GM18870 (cell line): ENCODE measurements around the gene PTPRC.

Experiments
- ATAC-seq: cut with Tn5 transposase; IDR thresholded peaks from one replicate; pipeline ENCODE4 v1.9.1; 2021; ENCODE audit warnings: moderate library complexity; ENCODE audit not compliant: unreplicated experiment

Gene PTPRC

DNA sequence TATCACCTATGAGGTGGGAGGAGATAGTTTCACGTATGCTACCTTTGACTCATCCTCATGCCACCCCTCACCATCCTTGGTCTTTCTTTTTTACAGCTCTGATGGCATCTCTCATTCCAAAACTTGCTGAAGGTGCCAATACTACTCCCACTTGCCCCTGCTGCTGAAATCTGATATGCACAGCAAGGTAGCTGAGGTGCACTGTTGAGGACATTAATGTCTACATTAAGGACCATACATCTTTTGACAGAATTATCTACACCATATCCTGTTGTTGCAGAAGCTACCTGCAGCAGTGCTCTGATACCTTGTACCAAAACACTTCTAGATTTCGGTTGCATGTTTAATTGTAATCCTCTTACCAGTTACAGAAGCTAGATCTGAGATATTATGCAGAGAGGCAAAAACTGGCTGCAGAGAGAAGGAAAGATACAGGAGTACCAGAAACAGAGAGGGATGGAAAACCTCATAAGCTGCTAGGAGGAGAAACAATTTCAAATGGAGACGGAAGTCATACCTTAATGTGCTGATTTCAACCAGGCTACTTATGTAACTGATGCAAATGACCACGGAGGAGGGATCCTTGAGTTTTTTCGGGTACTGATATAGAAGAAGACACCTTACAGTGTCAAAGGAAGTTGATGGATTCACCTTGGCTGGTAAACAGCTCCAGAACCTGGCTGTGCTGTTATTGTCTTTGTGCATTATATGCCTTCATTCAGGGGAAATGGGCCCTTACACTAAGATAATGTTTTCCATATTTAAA is 19.3 kb upstream of the PTPRC start:
- ATAC-seq = no peak

DNA sequence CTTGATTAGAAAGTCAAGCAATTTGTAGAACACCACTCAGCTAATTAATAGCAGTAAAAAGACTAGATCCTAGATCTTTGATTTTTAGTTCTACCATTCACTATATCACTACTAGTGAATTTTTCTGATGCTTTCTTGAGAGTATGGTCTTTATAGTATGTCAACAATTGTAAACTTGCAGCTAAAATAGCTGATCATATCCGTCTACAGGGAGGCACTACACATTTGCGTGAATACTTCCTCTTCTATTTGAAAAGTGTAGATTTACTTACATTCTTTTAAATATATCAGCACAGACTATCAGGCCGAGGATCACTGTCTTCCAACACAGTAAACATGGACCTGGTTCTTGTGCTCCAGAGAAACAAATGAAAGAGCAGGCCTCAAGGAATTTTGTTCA is 18.6 kb upstream of the PTPRC start:
- no peak for ATAC-seq

DNA sequence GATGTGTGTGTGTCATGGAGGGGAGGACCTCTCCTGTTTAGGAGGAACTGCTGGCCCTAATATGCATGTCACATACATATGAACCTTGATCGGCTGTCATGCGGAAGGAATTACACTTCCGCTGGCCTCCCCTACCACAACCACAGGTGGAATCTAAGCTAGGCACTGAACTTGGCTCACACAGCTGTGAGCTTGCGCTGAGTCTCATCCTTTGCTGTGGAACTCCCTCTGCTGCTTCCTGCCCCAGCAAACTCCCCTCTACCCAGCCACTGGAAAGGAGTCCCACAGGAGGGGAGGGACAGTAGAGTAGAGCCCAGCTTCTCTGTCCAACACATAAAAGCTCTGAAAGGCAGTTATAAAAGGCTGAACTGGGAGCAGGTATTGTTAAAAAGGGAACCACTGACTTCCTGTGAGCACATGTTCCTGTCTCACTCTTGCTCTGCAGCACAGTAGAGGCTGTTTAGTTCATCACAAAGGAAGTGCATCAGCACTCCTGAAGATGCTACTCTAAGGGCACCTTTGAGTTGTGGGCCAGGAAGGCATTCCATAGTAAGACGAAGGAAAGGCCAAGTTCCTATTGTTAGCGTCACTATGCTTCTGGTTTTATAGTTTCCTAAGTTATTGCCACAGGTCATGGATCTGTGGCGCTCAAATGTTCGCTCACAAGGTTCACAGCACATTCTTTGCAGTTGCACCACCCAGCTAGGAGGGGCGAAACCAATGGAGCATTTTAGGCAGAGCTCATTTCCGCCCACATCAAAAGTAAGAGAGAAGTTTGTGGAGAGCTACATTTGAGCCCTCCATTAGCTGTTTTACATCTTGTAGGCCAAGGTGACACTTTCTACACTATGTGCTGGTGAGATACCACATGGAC is 17.7 kb upstream of the PTPRC start:
- peak; percentile 65 for ATAC-seq

DNA sequence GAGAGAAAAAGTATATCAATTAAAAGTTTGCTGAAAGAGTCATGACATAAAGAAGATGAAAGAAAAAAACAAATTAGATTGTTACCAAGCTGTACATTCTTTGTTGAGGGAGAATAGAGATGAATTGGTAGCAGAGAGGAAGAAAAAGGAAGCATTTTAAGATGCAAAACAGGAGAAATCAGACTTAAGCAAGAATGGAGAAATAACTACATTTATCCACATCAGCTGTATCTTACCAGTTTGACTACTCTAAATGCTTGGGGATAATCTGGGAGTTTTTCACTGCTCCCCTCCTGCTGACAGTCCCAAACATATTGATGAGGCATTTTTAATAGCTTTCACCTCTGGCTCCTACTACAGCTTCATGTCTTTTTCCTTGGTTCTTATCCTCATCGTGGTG is 16.8 kb upstream of the PTPRC start:
- no peak for ATAC-seq

DNA sequence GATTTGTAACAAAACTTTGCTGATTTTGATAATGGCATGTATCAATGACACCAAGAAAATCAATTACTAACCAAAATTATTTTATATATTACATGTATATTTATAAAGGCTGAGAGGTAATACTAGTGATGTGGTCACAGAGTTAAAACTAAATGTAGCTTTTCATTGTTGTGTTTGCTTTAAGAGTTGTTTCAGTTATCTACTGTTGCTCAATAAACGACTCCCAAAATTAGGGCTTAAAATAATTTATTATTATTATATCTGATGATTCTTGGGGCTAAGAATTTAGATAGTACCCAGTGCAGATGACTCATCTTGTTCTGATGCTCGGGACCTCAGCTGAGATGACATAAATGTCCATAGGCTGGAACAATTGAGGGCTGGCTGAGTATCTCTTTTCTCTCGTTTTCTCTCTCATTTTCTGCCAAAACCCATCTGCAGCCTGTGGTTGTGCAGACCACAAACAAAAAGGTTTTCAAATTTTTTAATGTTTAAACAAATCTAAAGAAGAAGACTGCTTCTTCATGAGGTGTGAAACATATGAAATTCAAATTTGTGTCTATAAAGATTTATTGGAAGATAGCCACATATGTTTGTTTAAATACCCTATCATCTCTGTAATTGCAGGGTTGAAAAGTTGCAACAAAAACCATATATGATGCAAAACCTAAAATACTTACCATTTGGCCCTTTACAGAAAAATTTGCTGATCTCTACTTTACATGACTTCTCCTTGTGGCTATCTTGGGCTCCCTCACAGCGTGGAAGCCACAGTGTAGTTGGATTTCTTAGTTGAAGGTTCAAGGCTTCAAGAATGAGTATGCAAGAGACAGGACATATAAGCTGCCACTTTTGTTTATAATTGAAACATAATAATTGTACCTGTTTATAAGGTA is 14.8 kb upstream of the PTPRC start:
- ATAC-seq = no peak

DNA sequence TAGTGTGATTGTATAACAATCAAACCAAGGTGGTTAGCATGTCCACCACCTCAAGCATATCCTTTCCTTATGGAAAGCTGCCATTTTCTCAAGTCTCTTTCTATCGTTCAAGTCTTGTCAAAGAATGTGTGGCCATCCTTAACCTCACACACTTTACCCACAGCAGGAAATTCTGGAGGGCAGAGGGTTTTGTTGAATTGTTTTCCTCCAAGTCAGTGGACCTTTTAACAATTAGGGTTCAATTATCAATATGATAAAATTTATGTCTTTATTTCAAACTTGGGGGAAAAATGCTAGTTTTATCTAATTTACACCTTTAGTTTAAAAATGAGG is 14.2 kb upstream of the PTPRC start:
- no peak for ATAC-seq

DNA sequence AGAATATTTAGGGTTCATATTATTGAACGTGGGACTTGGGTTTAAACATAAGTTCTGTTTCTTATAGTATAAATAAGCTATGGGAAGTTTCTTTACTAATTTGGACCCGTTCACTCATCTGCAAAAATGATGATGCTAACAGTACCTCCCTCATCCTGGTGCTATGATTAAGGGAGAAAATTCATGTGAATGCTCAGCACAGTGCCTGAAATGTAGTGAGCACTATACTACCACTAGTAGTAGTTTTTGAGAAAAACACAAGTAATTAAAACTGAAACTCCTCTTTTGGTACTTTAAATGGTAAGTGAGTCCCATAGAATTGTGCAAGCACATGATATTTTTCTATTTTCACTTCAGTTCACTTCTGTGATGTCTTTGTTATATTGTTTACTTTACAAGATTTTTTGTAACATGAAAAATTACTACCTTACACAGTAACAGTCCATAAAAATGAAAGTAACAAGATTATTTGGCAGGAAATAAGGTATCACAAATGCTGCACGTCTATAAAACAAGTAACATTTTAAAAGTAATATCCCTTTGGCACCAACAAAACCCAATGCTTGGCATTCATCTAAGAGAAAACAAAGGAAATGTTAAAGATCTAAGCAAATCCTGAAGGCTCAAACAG is 11.3 kb upstream of the PTPRC start:
- no peak for ATAC-seq

DNA sequence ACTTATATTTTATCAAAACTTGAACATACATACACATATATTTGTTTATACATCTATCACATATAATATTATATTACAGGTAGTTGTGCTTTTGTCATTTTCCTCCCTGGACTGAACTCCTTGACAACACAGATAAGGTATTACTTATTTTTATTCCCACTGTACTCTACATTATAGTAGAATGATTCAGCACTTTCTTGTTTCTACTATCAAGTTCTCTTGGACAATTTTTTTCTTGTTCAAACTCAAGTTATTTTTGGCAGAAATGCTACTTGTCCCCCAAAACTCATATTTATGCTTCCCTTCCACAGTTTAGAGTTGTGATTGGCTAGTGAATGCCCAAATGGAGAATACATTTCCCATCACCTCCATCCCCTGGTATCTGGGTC is 10.8 kb upstream of the PTPRC start:
- no peak for ATAC-seq

DNA sequence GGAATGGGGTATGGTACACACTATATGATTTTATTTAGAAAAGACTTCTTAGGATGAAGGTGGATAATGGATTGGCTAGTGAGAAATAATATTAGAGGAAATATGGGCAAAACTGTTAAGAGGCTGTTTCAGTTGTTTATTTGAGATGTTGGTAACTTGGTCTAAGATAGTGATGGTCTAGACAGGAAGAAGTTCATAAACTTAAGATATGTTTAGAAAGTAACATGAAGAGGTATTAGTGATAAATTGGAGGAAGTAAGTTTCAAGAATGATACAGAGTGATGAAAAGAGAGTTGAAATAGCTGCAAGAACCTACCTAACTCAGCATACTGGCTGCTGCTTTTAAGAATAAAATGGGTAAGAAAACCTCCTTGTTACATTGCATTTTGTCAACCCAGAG is 9.2 kb upstream of the PTPRC start:
- no peak for ATAC-seq

DNA sequence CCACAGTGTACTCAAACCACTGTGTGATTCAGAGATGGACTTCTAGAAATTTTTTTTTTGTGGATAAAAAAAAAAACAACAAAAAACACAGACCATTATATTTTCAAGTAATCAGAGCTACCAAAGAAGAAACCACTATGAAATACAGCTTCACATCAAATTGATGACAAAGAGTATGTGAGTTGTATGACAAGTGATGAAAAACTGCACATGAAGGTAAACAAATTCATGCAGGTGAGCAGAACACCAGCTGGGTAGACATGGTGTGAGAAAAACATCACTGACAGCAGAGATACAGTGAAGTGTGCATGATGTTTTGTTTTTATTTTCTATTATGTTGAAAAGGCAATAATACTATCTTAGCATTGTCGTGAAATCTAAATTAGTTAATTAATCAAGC is 8.0 kb upstream of the PTPRC start:
- ATAC-seq = no peak

DNA sequence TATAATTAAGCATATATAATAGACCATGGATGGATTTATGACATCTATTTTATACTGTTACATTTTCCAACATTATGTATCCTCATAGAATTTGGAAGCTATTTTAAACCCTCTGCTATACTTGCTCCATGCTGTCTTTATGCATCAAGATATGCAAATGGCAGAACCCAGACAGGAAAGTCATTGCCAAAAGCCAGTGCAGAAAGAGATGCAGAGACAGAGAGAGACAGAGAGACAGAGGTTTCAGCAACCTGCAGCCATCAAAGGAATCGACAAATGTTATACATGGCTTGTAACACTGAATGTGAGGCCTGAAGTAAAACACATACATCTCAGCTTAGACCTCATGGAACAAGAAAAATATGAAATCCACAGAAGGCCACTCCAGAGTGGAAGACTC is 7.5 kb upstream of the PTPRC start:
- no peak for ATAC-seq

DNA sequence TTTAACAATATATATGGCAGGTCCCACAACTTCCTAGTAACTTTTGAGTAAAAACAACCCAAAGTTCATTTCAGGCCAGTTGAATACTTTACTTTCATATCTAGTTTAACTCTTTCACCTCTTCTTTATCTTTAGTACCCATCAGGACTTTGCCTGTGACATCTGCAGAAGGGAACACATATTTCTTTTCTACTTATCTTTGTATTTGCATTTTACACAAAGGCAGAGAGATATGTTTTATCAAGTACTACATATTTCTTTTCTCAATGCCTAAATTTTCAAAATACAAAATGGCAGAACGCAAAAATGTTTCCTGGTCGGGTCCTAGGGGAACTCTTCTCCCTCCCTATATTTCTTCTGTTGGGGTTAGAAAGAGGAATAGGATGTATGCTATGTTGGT is 6.8 kb upstream of the PTPRC start:
- no peak for ATAC-seq

DNA sequence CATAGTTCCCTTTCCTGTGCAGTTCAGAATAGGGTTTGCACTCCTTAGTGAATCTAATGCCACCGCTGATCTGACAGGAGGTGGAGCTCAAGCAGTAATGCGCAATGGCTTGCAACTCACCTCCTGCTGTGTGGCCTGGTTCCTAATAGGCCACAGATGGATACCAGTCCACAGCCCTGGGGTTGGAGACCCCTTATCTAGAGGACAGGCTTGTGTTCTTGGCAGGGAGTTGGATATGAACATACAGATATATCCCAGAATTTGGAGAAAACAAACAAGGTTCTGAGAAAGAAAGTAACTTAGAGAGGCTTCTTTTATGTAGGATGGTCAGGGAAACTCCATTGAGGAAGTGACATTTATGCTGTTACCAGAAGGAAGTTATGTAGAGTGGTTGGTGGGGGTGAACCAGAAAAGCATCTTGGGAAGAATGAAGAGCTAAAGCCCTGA is 5.1 kb upstream of the PTPRC start:
- no peak for ATAC-seq

DNA sequence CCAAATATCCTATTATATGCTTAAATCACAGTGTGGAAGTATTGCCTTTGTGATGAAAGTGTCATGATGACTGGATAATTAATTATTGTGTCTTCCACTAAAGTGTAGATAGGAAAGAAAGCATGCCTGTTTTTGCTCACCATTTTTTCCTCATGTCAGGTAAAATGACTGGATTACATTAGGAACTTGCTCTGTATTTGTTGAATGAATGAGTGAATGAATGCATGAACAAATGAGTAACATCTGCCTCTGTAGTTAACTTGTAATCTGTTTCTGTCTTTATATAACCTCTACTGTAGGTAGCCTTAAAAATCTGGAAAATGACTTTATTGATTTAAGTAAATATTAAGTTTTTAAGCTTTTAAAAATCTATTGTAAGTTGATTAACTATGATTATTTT is 2.9 kb upstream of the PTPRC start:
- ATAC-seq = no peak

DNA sequence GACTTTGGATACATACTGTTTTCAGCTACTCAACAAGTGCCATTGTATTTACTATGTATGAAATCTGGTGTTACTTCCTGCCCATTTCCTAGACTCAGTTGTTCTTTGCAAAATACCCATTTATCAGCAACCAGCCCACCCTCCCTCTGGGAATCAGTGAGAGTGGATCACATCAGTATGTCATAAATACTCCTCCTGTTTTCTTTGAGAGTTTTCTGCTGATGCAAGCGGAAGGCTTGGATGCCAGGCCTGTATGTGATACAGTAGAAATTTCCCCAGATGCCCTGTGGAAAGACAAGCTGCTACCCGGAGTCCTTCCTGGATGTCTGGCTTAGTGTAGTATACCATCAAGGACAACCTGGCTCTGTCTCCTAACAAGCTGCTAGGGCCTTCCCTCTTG is 2.4 kb upstream of the PTPRC start:
- ATAC-seq = no peak

DNA sequence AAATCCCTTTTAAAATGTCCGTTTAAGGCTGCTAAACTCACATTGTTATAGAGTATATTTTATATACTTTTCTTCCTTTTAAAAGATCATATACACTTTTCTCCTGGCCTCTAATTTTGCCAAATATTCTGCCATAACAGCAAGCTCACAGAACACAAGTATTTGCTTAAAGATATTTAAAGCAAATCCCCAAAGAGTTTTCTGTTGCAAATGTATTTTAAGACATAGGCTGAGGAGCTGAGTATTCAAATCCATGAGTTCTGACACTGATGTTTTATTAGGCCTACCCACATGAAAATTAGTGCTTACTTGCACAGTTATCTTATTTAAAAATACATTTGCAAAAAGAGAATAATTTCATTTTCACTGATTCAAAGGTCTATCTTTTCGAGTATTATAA is 1.7 kb upstream of the PTPRC start:
- ATAC-seq = no peak

DNA sequence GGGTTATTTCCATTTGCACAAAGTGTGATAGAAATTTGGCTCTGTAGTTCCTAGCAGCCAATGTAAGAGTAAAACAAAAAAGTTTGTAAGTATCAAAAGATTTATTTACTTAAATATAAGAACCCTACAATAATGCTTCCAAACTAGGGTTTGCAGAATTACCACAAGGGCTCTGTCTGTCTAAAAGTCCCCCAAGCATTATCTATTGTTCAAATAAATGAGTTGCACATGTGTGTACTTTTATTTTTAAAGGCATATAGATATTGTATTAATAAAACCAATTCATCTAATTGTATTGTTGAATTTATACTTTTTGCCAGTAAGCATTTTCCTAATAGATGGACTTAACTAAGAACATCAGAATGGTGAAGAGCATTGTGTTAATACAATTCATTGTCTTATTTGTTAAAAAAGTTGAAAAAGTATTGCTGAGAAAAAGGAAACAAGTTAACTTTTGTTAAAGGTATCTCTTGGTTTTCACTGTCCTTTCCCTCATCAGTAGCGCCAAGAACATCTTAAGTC is 863 bp upstream of the PTPRC start:
- ATAC-seq = no peak

DNA sequence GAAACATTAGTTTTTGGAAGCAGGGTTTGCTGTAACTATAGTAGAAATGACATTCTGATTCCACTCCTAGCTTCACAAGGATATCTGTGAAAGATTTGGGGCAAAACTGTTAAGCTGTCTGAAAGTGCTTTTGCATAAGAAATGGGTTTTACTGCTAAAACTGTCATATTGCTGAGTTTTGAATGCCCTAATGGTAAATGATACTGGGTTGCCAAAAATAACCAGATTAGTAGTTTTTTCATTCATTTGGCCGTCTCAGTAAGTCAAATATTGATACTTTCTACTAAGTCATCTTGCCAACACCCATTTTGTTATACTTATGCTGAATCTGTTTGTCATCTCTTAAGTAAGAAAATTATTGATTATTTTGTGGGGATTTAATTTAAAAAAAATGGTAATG is 399 bp upstream of the PTPRC start:
- peak; percentile 26 for ATAC-seq

DNA sequence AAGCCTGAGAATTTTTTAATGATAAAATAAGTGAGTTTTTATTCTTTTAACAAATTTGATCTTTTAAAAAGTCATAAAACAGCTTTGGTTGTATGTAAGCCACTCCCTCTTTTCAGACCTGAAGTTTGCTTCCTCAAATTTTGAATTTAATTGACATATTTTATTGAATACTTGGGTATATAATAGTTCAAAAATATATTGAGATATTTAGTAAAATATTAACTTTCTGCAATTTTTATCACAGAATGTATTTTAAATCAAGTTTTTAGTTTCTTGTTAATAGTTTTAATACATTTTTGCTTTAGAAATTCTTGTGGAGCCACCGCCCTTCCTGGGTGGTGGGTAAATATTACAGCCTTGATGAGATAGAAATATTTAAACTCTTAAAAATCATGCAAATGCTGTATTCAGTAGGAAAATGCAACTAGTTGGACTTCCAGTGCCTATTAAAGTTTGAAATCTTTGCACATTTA is 867 bp downstream of the PTPRC start:
- no peak for ATAC-seq

DNA sequence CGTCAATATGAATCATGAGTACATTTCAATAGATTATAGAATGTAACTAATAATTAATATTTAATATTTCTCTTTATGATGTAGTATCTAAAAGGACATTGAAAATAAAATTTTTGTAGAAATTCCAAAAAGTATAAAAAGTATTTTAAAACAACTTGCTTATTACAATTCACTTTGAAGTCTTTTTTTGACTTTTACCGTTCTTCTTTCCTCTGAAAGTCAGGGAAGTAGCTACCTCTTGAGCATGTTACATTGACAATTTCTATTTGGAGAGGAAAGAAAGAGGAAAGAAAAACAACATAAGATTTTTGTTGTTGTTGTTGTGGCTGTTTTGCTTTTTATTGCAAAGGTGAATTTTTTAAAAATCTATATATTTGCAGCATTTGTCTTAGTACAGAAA is 1.3 kb downstream of the PTPRC start:
- ATAC-seq = no peak

DNA sequence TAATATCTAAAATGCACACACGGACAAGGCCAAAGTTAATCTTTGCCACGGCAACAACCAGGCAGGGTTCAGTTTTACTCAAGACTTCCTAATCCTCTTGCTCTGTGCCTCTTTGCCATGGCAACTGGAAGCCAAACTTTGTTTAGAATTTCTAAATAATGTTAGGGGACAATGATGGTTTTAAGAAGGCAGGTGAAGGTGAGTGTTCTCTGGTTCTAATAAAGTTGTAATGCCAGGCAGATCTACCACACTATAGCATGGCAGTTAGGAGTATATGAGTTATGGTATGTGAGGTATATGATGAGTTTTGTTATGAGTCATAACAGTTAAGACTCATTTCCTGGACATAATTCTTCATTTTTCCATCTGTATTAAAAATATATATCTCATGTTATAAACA is 2.7 kb downstream of the PTPRC start:
- peak; percentile 45 for ATAC-seq
